Osteocyte (in vitro differentiated cells): Measurements from ENCODE around the gene TMEM258. TPM values are rescaled to one million over a fixed set of nuclear protein-coding genes. Genes with fewer than 3 reads are reported as not detected.

ENCODE experiments used
- DNase-seq: peaks from one replicate; pipeline ENCODE4 v3.0.0; 2021; ENCODE audit warnings: mixed read lengths; ENCODE audit not compliant: unreplicated experiment; ENCODE audit errors: extremely low spot score
- H3K27ac Mint-ChIP-seq: one replicate; pipeline ENCODE4 v1.8.0; 2021; ENCODE audit warnings: mild to moderate bottlenecking, mixed read lengths; ENCODE audit not compliant: unreplicated experiment
- H3K27me3 Mint-ChIP-seq: one replicate; pipeline ENCODE4 v1.8.0; 2021; ENCODE audit warnings: mixed read lengths; ENCODE audit not compliant: unreplicated experiment
- H3K36me3 Mint-ChIP-seq: one replicate; pipeline ENCODE4 v1.8.0; 2021; ENCODE audit warnings: mixed read lengths; ENCODE audit not compliant: unreplicated experiment
- H3K4me1 Mint-ChIP-seq: one replicate; pipeline ENCODE4 v1.8.0; 2021; ENCODE audit warnings: mixed read lengths; ENCODE audit not compliant: unreplicated experiment
- H3K4me3 Mint-ChIP-seq: one replicate; pipeline ENCODE4 v1.8.0; 2021; ENCODE audit warnings: mild to moderate bottlenecking, moderate library complexity, mixed read lengths; ENCODE audit not compliant: unreplicated experiment
- H3K9me3 Mint-ChIP-seq: one replicate; pipeline ENCODE4 v1.8.0; 2021; ENCODE audit warnings: mixed read lengths; ENCODE audit not compliant: unreplicated experiment
- total RNA-seq: library from RNA; stranded (reverse); gene quantifications from 2 replicates; pipeline ENCODE4 v1.2.1, GENCODE V29; 2021
- TF ChIP-seq, protein P1 (sequence below): fragments of 200-600 bp; sonication (generic); IDR thresholded peaks from 2 replicates; pipeline ENCODE4 v1.5.0; 2021; ENCODE audit warnings: antibody characterized with exemption, mild to moderate bottlenecking, moderate library complexity

TMEM258 gene
- total RNA-seq, 1 donor from 2014 or later = 137 TPM

GRCh38 chr11:61744181-61744580 is 48.2 kb downstream of the TMEM258 start:
- H3K27ac Mint-ChIP-seq = no peak overlapping the region

DNA sequence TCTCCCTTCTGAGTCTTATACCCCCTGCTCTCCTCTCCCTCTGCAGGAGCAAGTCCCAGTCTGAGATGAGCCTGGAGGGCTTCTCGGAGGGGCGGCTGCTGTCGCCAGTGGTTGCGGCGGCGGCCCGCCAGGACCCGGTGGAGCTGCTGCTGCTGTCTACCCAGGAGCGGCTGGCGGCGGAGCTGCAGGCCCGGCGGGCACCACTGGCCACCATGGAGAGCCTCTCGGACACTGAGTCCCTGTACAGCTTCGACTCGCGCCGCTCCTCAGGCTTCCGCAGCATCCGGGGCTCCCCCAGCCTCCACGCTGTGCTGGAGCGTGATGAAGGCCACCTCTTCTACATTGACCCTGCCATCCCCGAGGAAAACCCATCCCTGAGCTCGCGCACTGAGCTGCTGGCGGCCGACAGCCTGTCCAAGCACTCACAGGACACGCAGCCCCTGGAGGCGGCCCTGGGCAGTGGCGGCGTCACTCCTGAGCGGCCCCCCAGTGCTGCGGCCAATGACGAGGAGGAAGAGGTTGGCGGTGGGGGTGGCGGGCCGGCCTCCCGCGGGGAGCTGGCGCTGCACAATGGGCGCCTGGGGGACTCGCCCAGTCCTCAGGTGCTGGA is 48.8 kb downstream of the TMEM258 start:
- Mint-ChIP-seq H3K4me3 (no peak overlapping the region), H3K27ac (no peak overlapping the region), H3K9me3 (no peaks in the 10 kb centered on the region), H3K36me3 (peaks cover 3% of the 10 kb centered on the region), H3K4me1 (peaks cover 1% of the 10 kb centered on the region), H3K27me3 (no peaks in the 10 kb centered on the region)
- TF ChIP-seq, protein P1, sequence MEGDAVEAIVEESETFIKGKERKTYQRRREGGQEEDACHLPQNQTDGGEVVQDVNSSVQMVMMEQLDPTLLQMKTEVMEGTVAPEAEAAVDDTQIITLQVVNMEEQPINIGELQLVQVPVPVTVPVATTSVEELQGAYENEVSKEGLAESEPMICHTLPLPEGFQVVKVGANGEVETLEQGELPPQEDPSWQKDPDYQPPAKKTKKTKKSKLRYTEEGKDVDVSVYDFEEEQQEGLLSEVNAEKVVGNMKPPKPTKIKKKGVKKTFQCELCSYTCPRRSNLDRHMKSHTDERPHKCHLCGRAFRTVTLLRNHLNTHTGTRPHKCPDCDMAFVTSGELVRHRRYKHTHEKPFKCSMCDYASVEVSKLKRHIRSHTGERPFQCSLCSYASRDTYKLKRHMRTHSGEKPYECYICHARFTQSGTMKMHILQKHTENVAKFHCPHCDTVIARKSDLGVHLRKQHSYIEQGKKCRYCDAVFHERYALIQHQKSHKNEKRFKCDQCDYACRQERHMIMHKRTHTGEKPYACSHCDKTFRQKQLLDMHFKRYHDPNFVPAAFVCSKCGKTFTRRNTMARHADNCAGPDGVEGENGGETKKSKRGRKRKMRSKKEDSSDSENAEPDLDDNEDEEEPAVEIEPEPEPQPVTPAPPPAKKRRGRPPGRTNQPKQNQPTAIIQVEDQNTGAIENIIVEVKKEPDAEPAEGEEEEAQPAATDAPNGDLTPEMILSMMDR = no peak
- DNase-seq = no peak

More at GRCh38 chr11:61744181-61744580, 48.2 kb downstream of the TMEM258 start:
- H3K9me3 Mint-ChIP-seq = no peaks in the 10 kb centered on the region
- TF ChIP-seq, protein P1 = no peak
- no peak overlapping the region for H3K4me3 Mint-ChIP-seq
- peaks cover 2% of the 10 kb centered on the region for H3K4me1 Mint-ChIP-seq
- peaks cover 3% of the 10 kb centered on the region for H3K36me3 Mint-ChIP-seq
- no peak for DNase-seq
- H3K27me3 Mint-ChIP-seq = no peaks in the 10 kb centered on the region

GRCh38 chr11:61742391-61742790 is 50.0 kb downstream of the TMEM258 start:
- no peak overlapping the region for H3K4me3 Mint-ChIP-seq
- no peak overlapping the region for H3K27ac Mint-ChIP-seq
- peaks cover 1% of the 10 kb centered on the region for H3K4me1 Mint-ChIP-seq

DNA sequence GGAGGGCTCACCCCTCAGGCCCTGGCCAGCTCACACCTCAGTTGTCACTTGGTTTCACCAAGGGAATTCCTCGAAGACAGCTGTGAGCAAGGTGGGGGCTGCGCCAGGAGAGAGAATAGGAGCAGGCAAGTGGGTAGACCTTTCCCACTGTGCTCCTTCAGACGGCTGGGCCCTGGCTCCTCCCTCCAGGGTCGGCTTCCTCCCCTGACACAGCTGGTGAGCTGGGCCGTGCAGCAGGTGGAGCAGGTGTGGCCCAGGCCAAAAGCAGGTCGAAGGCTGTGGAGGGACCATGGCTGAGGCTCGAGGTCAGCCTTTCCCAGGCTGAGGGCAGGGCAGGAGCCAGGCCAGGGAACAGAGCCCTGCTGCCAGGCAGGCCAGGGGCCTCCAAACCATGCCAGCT is 52.4 kb downstream of the TMEM258 start:
- TF ChIP-seq, protein P1 = no peak

More at GRCh38 chr11:61742391-61742790, 50.0 kb downstream of the TMEM258 start:
- Mint-ChIP-seq H3K27me3 (no peaks in the 10 kb centered on the region), H3K9me3 (no peaks in the 10 kb centered on the region), H3K36me3 (peaks cover 3% of the 10 kb centered on the region)
- TF ChIP-seq, protein P1 = no peak
- no peak for DNase-seq

GRCh38 chr11:61739413-61739812 is 53.0 kb downstream of the TMEM258 start:
- Mint-ChIP-seq H3K9me3 (no peaks in the 10 kb centered on the region), H3K4me3 (no peak overlapping the region), H3K36me3 (peaks cover 5% of the 10 kb centered on the region), H3K27me3 (no peaks in the 10 kb centered on the region), H3K4me1 (no peaks in the 10 kb centered on the region), H3K27ac (no peak overlapping the region)
- DNase-seq = no peak
- TF ChIP-seq, protein P1 = no peak

More for the DNA sequence above, 52.4 kb downstream of the TMEM258 start:
- H3K9me3 Mint-ChIP-seq = no peaks in the 10 kb centered on the region
- no peaks in the 10 kb centered on the region for H3K4me1 Mint-ChIP-seq
- no peak overlapping the region for H3K4me3 Mint-ChIP-seq
- H3K27me3 Mint-ChIP-seq = no peaks in the 10 kb centered on the region
- no peak for DNase-seq
- H3K27ac Mint-ChIP-seq = no peak overlapping the region
- peaks cover 5% of the 10 kb centered on the region for H3K36me3 Mint-ChIP-seq

Other genes starting within 250 kb of the TMEM258 start
- gene SYT7, start 211.5 kb downstream of the TMEM258 start, total RNA-seq = 0.10 and 0.11 TPM in 2 replicates
- 5.1 TPM in 2 replicates for gene DAGLA, start 112.2 kb downstream of the TMEM258 start, total RNA-seq
- gene MYRF, start 40.0 kb downstream of the TMEM258 start, total RNA-seq = 0.43 and 0.47 TPM in 2 replicates
- 19.5 and 19.8 TPM in 2 replicates for gene FEN1, start 312 bp upstream of the TMEM258 start, total RNA-seq
- gene FADS1, start 24.4 kb upstream of the TMEM258 start, total RNA-seq = 73.1 and 76.0 TPM in 2 replicates
- gene FADS2, start 35.7 kb upstream of the TMEM258 start, total RNA-seq = 193 and 207 TPM in 2 replicates
- gene FADS3, start 98.9 kb upstream of the TMEM258 start, total RNA-seq = 117 and 118 TPM in 2 replicates
- gene RAB3IL1, start 125.0 kb upstream of the TMEM258 start, total RNA-seq = 44.2 and 49.2 TPM in 2 replicates
- gene BEST1, start 157.8 kb upstream of the TMEM258 start, total RNA-seq = 0.81 and 2.0 TPM in 2 replicates
- 2,993 and 3,020 TPM in 2 replicates for gene FTH1, start 175.0 kb upstream of the TMEM258 start, total RNA-seq